T-helper 2 cell (primary cell): Measurements from ENCODE around the gene CAMK2A.

Experiments used
- DNase-seq, 5 experiments: peaks; one replicate each; pipeline versions ENCODE4 v3.0.0 to v3.0.0-alpha.2; 2012 to 2022

Gene CAMK2A

DNA sequence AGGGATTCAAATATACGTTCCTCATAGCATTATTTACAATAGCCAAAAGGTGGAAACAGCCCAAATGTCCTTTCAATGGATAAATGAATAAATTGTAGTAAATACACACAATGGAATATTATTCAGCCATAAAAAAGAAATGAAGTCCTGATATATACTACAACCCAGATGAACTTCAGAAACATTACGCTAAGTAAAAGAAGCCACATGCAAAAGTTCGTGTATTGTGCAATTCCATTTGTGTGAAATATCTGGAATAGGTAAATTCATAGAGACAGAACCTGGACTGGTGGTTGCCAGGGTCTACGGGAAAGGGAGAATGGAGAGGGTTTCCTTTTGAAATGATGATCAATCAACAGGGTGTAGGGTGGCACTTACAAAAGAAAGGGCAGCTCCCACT is 25.7 kb upstream of the CAMK2A start:
- no peak for DNase-seq

DNA sequence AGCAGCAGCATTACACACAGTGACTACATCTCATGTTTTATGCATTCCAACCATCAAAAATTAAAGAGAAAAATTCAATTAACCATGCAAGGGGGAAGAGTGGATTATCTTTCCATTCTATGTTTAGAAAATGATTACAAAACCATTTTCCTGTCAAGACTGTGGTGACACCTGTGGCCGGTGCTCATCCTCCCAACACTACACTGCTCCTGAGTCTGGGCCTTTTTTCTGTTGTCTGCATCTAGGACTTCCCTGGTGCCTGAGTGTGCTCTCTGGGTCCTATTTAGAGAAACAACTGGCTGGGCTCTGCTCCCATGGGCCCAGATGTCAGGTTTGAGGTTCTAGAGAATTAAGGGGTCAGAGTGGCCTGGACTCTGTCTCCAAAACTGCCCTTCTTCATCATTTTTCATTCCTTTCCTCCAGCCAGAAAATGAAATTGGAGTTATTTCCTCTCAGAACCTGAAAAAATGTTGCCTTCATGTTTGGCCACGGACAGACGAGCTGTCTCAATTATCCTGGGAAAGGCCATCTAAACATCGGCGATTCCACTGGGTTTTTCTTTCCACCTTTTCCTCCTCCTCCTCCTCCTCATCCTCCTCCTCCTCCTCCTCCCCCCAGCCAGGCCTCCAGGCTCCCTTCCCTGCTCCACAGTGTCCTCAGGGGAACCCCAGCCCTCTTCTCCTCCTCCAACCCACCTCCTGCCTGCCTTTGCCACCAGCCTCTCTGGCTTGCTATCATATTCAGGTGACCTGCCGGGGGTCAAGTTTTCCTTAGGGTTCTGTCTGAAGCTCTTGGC is 24.5 kb upstream of the CAMK2A start:
- no peak for DNase-seq

- DNase-seq: no peak
Measured at GRCh38 chr5:150313501-150313900, 23.9 kb upstream of the CAMK2A start.

DNA sequence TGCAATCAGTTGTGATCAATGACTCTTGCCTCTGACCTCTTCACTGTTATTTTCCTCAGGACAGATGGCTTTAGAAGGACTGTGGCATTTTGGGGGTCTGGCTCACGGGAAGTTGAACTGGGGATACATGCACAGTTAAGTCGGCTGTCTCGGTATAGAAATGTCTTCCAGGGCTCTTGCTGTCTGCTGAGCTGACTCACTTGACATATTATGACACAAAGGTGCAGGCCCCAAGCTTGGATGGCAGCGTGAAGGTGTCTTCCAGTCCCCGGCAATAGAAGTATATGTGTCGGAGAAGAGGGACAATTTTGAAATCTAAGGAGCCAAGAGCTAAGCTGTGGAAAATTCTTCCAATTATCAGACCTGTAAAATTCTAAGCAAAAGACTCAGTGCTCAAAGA is 22.9 kb upstream of the CAMK2A start:
- no peak for DNase-seq

- no peak for DNase-seq
Measured at GRCh38 chr5:150311015-150311692, 21.6 kb upstream of the CAMK2A start.

- DNase-seq: no peak
Measured at GRCh38 chr5:150310246-150310645, 20.7 kb upstream of the CAMK2A start.

DNA sequence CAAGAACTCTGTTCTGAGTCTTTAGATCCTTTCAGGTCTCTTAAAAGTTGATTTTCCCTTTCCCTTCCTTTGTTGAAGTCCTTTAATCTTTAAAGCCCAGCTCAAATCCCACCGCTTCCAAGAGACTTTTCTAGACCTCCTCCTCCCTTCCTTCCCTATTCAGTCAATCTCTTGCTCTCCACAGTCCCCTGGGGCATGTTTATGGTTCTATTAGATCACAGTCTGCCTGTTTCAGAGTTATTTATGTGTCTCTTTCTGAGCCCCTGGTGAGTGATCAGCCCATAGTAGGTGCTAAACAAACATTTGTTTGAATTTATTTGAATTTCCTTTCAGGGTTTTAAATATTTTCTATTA is 20.3 kb upstream of the CAMK2A start:
- DNase-seq: no peak

DNA sequence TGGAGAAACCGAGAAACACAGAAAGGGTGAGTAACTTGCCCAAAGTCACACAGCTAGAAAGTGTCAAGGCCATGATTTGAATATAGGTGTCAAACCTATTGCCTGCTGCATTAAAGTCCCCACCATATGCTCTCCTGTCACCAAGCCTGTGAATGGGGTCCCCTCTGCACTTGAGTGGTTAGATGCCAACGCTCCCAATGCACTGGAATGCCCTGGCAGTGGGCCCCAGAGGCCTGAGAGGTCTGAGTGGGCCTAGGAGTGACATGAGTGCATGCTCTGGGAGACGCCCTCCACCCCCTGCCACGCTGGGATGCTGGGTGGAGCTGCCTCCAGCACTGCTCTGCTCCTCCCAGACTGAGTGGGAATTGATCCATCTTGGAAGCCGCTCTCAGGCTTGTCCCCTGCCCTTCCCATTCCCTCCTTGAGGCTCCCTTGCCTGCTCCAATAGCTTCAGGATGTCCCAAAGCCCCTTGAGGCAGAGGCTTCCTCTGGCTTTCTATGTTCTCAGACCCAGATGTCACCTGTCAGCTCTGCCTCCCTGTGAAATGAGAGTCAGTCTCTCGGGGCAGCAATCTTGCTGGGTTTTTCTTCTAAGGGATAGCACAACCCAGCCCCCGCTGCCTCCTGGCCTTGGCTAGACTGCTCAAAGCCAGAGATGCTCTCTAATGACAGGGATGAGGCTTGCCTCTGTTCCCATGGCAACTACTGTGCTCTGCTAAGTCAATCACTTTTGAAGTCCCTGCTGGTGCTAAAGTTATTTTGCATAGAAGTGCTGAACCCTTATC is 19.7 kb upstream of the CAMK2A start:
- no peak for DNase-seq

DNA sequence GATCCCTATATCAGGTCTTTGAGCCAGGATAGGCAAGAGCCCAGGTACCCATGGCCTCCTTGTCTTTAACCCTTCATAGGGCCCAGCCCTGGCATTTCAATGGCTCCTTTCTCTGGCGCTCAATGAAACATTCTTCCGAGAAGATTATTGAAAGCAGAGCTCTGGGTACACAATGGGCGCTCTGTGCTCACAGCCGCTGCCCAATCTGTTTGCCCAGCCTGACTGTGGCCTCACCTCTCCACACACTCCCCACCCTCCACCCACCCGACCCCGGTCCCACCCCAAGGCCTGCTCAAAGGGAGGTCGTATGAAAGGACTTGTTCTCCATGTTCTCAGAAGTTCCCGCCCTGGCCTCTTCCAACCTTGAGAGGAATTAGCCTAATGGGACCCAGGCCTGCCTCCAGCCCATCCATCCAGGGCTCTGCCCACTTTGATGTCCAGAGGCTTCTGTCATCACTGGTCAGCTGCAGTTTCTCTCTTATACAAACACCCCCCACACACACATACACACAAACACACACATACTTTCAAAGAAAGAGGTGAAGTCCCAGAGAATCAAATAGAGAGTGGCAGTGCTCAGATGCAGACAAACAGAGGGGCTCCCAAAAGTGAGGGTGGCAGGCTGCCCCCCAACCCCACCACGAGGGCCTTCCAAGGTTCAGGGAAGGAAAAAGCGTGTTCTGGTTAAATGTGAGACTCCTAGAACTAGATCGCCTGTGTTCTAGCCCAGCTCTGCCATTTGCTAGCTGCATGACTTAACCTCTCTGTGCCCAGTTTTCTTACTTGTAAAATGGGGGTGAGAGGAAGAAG is 18.2 kb upstream of the CAMK2A start:
- DNase-seq: no peak

DNA sequence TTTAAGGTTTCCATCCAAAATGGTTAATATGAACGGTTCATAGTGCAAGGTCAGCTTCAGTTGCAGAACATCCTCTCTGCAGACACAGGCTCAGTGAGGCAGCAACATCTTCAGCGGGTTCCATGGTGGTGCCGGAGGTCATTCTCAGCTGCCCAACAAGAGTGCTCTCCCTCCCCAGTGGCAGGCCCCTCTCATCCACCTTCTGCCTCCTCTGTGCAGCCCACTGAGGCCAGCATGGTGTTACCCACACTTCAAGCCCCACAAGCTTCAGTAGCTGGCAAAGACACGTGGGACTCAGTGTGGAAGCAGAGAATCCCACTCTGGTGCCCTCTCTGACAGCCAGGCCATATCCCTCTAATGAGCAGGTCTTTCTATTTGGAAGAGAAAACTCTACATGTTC is 17.2 kb upstream of the CAMK2A start:
- no peak for DNase-seq

- no peak for DNase-seq
Measured at GRCh38 chr5:150305557-150305956, 16.0 kb upstream of the CAMK2A start.

DNA sequence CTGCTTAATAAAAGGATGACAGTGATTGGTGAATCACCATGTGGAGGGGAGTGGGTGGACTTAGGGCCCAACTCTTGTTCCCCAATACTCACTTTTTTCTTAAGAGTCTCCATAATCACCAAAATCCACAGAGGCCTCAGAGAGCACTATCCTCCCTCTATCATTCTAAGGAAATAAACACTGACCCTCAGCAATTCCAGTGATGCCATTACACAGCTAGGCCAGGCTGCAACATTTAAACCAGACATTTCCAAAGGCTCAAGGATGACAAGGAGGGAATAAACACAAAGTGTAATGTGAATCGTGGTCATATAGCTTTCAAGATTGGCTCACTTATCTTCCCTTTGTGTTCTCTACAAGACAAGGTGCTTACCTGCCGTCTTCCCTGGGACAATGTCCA is 15.5 kb upstream of the CAMK2A start:
- no peak for DNase-seq

GRCh38 chr5:150304481-150305081 is 15.0 kb upstream of the CAMK2A start:
- DNase-seq: no peak

DNA sequence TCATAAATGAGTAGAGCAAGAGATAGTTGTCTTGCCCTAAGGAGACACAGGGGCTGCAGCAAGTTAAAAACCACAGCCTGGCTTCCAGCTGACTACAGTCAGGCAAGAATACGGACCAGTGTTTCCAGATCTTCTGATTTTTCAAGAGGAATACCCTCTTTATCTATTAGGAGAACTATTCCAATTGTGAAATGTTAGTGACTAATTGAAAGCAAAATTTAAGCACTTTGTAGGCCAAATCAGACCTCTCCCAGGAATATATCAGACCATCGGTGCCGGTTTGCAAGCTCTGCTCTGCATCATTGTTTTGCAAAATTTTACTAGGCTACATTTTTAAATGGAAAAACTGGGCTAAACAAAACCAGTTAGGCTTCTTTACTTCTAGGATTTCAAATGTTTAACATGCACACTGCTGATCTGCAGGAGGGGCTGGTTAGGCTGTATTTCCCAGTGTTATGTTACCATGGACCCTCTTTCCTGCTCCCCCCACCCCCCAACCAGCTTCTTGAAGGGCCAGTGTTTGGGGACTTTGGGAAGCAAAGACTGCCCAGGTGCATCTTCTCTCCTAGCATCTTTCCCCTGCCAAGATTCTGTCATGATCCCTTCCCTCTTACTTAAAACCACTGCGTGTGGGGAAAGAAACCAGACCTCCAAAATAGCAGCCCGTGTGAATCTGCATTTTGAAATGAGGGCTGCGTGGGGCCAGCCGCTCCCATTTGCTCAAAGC is 14.2 kb upstream of the CAMK2A start:
- DNase-seq: no peak

GRCh38 chr5:150303070-150303615 is 13.6 kb upstream of the CAMK2A start:
- no peak for DNase-seq

DNA sequence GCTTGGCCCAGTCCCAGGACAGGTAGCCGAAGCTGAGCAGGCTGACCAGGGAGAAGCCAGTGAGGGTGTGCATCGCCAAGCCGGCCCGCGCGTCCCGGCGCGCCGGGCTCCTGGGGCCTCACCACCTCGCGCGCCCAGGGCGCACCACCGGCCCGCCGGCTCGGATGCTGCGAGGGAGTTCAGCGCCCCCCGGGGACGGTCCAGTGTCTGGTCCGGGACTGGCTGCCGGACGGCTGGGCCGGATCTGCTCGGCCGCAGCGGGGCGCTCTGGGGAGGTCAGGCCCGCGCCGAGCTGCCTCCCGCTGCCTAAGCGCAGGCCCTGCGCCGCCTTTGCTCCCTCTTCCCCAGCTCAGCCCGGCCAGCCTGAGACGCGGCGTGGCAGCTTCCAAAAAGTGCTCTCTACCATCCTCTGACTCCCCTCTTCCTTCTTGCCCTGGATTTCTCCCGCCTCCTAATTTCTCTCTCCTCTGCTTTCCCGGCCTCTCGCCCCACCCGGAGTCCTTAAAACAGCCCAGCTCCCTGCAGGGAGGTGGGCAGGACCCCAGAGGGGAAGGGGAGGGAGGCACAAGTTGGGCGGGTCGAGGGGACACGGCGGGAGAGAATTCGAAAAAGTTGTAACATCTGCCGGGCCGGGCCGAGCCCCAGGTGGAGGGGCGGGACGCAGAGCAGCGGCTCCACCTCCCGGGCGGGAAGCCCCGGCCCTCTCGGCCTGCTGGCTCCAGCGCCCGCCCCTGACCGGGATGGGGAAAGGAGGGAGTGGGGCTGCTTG is 12.9 kb upstream of the CAMK2A start, which contains the start of gene ARSI:
TSS of gene ARSI (minus strand) at position 605 of the 769 bp plus-strand sequence. CDS start at position 73, 532 bp downstream.
- DNase-seq: no peak

- DNase-seq: no peak
Measured at GRCh38 chr5:150301901-150302300, 12.3 kb upstream of the CAMK2A start.

GRCh38 chr5:150301170-150301505 is 11.6 kb upstream of the CAMK2A start:
- DNase-seq: no peak

DNA sequence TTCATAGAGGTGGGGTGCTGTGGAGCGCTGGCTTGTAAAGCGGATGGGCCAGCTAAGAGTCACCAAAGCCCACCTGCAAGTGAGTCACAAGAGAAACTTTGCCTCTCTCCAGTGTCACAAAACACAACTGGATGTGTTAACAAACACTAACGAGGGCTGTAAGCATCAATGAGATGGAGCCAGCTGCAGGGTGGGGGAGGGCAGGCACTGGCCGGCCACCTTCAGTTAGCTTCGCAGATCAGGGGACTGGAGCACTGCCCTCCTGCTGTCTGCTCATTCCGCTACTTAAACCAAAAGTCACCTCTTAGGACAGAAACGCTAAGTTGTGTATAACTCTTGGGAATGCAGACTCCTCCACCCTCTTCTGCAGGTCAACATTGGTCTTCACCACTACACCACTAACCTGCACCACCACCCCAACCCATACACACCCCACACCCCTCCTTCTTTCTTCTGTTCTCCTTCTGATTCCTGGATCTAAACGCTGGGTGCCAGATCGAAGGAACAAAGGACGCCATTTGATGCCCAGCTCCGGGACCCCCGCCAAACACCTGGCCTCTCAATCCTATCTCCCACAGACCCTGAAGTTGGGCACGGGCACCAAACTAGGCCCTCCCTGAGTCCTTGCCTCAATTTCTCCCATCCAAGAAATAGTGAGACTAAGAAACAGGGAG is 11.1 kb upstream of the CAMK2A start:
- no peak for DNase-seq
